ENCODE data around the gene MACO1. TPM values are rescaled to one million over a fixed set of nuclear protein-coding genes. Genes with fewer than 3 reads are reported as not detected.

MACO1 gene
- total and polyA plus RNA-seq, 2 of the 8 experiments (the other 6 are each of a cell fraction or from before 2014, with no cell fraction given): 3.5 to 15.1 TPM

GRCh38 chr1:25468033-25468432, 37.3 kb downstream of the MACO1 start (continued):
- TF ChIP-seq RBBP5 (IDR thresholded peaks at IDR 0.05; ENCODE audit: borderline replicate concordance, low read depth, low read length): no peak
